HepG2 (cell line): ENCODE results near the gene ARL16. TPM values are rescaled to one million over a fixed set of nuclear protein-coding genes. Genes with fewer than 3 reads are reported as not detected.
A peak's percentile ranks its signal among the peaks of the same experiment; 100 is the strongest.

ENCODE experiments used
- ARID2 ChIP-seq: sonication (generic); formaldehyde crosslinking; IDR thresholded peaks from 2 replicates; pipeline ENCODE4 v1.8.1; 2022; ENCODE audit warnings: mild to moderate bottlenecking, missing genetic modification reagents, borderline replicate concordance
- BHLHE40 ChIP-seq: IDR thresholded peaks from 2 replicates; pipeline ENCODE4 v1.6.1; 2011; ENCODE audit warnings: low read length, improper control_type of control experiment
- KLF16 ChIP-seq, 2 experiments: sonication (generic) in 1 of 2; formaldehyde crosslinking in 1 of 2; IDR thresholded peaks; 2 replicates each; pipeline versions ENCODE4 v1.6.1 to v1.8.0; 2016 to 2023; ENCODE audit warnings: missing genetic modification reagents in 2 of 2, missing compliant biosample characterization in 1 of 2
- MATR3 ChIP-seq: sonication (generic); formaldehyde crosslinking; IDR thresholded peaks from 2 replicates; pipeline ENCODE4 v1.4.0; 2020; ENCODE audit warnings: missing genetic modification reagents
- MXI1 ChIP-seq: IDR thresholded peaks from 3 replicates; pipeline ENCODE4 v1.6.1; 2012; ENCODE audit warnings: low read depth, low read length, inconsistent platforms, borderline replicate concordance
- PAX8 ChIP-seq: sonication (generic); formaldehyde crosslinking; IDR thresholded peaks from 2 replicates; pipeline ENCODE4 v1.8.0; 2022; ENCODE audit warnings: mild to moderate bottlenecking, missing genetic modification reagents, borderline replicate concordance
- RBFOX2 ChIP-seq: fragments of 200-400 bp; formaldehyde crosslinking; IDR thresholded peaks from 2 replicates; pipeline ENCODE4 v1.6.1; 2017; ENCODE audit warnings: low read depth, mild to moderate bottlenecking, low read length
- TBL1XR1 ChIP-seq: fragments of 150-350 bp; IDR thresholded peaks from 2 replicates; pipeline ENCODE4 v1.6.1; 2014; ENCODE audit warnings: borderline replicate concordance, low read length; ENCODE audit not compliant: partially characterized antibody
- TGIF2 ChIP-seq: IDR thresholded peaks from 2 replicates; pipeline ENCODE4 v1.6.1; 2016; ENCODE audit warnings: control low read depth, missing compliant biosample characterization
- TMF1 ChIP-seq: sonication (generic); formaldehyde crosslinking; IDR thresholded peaks from 2 replicates; pipeline ENCODE4 v1.8.1; 2022; ENCODE audit warnings: low read depth, missing genetic modification reagents
- ZBTB44 ChIP-seq: sonication (generic); formaldehyde crosslinking; IDR thresholded peaks from 2 replicates; pipeline ENCODE4 v1.4.0; 2020; ENCODE audit warnings: missing genetic modification reagents
- ZC3H13 ChIP-seq: sonication (generic); formaldehyde crosslinking; IDR thresholded peaks from 2 replicates; pipeline ENCODE4 v1.8.1; 2023; ENCODE audit warnings: mild to moderate bottlenecking, missing genetic modification reagents, moderate library complexity
- ZFP90 ChIP-seq: sonication (generic); formaldehyde crosslinking; IDR thresholded peaks from 2 replicates; pipeline ENCODE4 v1.8.0; 2022; ENCODE audit warnings: missing genetic modification reagents, mild to moderate bottlenecking, inconsistent platforms, borderline replicate concordance
- polyA plus RNA-seq, 8 experiments: library from polyadenylated mRNA; depleted of rRNA in 3 of 8; stranded (reverse) in 7 of 8; unstranded in 1 of 8; fragments of >200 nt; fragmentation: Illumina TruSeq in 4 of 8; extraction: Trizol in 4 of 8; gene quantifications; 2 replicates each; pipeline versions ENCODE4 v1.2.1 to v1.2.3, GENCODE V29; 2011 to 2016; ENCODE audit warnings: low read depth in 4 of 8, missing spikeins in 1 of 8, mixed read lengths in 1 of 8; ENCODE audit not compliant: insufficient read depth in 1 of 8
- total RNA-seq, 5 experiments: library from RNA; depleted of rRNA; stranded (reverse); fragments of >200 nt; fragmentation: Illumina TruSeq; extraction: Trizol; gene quantifications; 2 replicates each; pipeline ENCODE4 v1.2.3, GENCODE V29; 2016; ENCODE audit warnings: low read depth in 1 of 5
- TF ChIP-seq, protein P1 (sequence below), 2 experiments: sonication (generic) in 1 of 2; formaldehyde crosslinking in 1 of 2; IDR thresholded peaks; 2 replicates each; pipeline versions ENCODE4 v1.6.1 to v1.9.0; 2014 to 2022; ENCODE audit warnings: antibody characterized with exemption in 1 of 2, borderline replicate concordance in 1 of 2, inconsistent platforms in 1 of 2, low read depth in 1 of 2, missing genetic modification reagents in 1 of 2
- TF ChIP-seq, protein P2 (sequence below): sonication (generic); formaldehyde crosslinking; IDR thresholded peaks from 2 replicates; pipeline ENCODE4 v1.8.1; 2022; ENCODE audit warnings: low read depth, mild to moderate bottlenecking, missing genetic modification reagents

ARL16 gene
- total and polyA plus RNA-seq, 2 of the 13 experiments (the other 11 are each of a cell fraction or from before 2014, with no cell fraction given) = 20.8 to 30.8 TPM

DNA sequence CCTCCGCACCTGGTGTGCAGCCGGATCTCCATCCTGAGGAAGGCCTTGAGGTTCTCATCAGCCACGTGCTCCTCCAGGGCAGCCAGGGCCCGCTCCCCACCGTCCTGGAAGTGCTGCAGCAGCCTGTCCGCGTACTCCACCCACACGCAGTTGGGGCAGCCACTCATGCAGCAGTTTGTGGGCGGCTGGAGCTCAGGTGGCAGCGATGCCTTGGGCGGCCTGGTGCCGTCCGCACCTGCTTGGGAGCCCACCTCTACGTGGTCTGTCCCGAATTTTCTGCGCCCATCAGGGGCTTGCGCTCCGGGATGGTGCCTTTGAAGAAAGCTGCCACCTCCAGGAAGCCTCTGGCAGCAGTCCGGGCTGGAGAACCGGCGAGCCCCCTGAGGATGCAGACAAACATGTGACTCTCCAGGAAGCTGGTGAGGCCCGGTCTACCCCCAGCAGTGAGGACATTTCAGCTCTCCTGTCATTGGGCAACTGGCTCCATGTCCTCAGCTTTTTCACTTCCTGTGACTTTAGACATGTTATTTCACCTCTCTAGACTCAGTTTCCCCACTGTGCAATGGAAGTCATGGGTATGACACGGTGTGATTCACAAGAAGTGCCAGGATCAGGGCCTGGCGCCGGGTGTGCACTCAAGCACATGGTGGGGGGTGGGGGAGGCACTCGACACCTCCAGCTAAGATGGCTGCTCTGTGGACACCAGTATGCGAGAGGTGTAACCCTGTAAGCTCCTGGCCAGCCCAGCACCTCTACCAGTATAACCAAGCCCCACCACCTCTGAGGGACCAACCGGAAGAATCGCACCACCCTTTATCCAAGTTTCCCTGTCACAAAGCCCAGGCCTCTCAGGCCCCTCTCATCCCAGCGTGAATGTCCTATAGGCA, 18.1 kb downstream of the ARL16 start (continued):
- TF ChIP-seq, protein P1, sequence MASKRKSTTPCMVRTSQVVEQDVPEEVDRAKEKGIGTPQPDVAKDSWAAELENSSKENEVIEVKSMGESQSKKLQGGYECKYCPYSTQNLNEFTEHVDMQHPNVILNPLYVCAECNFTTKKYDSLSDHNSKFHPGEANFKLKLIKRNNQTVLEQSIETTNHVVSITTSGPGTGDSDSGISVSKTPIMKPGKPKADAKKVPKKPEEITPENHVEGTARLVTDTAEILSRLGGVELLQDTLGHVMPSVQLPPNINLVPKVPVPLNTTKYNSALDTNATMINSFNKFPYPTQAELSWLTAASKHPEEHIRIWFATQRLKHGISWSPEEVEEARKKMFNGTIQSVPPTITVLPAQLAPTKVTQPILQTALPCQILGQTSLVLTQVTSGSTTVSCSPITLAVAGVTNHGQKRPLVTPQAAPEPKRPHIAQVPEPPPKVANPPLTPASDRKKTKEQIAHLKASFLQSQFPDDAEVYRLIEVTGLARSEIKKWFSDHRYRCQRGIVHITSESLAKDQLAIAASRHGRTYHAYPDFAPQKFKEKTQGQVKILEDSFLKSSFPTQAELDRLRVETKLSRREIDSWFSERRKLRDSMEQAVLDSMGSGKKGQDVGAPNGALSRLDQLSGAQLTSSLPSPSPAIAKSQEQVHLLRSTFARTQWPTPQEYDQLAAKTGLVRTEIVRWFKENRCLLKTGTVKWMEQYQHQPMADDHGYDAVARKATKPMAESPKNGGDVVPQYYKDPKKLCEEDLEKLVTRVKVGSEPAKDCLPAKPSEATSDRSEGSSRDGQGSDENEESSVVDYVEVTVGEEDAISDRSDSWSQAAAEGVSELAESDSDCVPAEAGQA (IDR thresholded peaks at IDR 0.05; ENCODE audit: low read depth) = peak; percentile 70; the same call in 1 of the 2 replicates
- TF ChIP-seq, protein P1 (CRISPR knock-in tag; IDR thresholded peaks at IDR 0.05; ENCODE audit: borderline replicate concordance) = no peak
- 0 out of 2 replicates have a peak, but pooled peaks have one; percentile 74 for TF ChIP-seq PAX8 (CRISPR knock-in tag)
- peak; percentile 38; the same call in 1 of the 2 replicates for TF ChIP-seq ZBTB44 (CRISPR knock-in tag)
- peak; percentile 22; the same call in 1 of the 2 replicates for TF ChIP-seq ZFP90
- 0 out of 3 replicates have a peak, but pooled peaks have one; percentile 41 for TF ChIP-seq MXI1
- TF ChIP-seq TMF1 (CRISPR knock-in tag) = peak; percentile 77; the same call in 1 of the 2 replicates
- peak; percentile 73 for TF ChIP-seq RBFOX2
- TF ChIP-seq, protein P2, sequence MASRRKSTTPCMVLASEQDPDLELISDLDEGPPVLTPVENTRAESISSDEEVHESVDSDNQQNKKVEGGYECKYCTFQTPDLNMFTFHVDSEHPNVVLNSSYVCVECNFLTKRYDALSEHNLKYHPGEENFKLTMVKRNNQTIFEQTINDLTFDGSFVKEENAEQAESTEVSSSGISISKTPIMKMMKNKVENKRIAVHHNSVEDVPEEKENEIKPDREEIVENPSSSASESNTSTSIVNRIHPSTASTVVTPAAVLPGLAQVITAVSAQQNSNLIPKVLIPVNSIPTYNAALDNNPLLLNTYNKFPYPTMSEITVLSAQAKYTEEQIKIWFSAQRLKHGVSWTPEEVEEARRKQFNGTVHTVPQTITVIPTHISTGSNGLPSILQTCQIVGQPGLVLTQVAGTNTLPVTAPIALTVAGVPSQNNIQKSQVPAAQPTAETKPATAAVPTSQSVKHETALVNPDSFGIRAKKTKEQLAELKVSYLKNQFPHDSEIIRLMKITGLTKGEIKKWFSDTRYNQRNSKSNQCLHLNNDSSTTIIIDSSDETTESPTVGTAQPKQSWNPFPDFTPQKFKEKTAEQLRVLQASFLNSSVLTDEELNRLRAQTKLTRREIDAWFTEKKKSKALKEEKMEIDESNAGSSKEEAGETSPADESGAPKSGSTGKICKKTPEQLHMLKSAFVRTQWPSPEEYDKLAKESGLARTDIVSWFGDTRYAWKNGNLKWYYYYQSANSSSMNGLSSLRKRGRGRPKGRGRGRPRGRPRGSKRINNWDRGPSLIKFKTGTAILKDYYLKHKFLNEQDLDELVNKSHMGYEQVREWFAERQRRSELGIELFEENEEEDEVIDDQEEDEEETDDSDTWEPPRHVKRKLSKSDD (CRISPR knock-in tag) = 0 out of 2 replicates have a peak, but pooled peaks have one; percentile 63
- TF ChIP-seq TBL1XR1 = no peak
- TF ChIP-seq BHLHE40 = no peak
- peak; percentile 75 for TF ChIP-seq ZC3H13 (CRISPR knock-in tag)
- TF ChIP-seq KLF16 (CRISPR knock-in tag; IDR thresholded peaks at IDR 0.05) = 0 out of 4 replicates have a peak, but pooled peaks of 1 of the 2 experiments have one; percentile 12
- no peak for TF ChIP-seq MATR3 (CRISPR knock-in tag)
- peak; percentile 64; the same call in 1 of the 2 replicates for TF ChIP-seq ARID2 (CRISPR knock-in tag)
- 0 out of 2 replicates have a peak, but pooled peaks have one; percentile 15 for TF ChIP-seq TGIF2 (CRISPR knock-in tag)
